GM12878 (cell line): ENCODE results near the gene DCP1B. TPM values are rescaled to one million over a fixed set of nuclear protein-coding genes. Genes with fewer than 3 reads are reported as not detected.

Source experiments
- ATAC-seq: fragments of 200-7000 bp; cut with Tn5 transposase; 3 replicates; pipeline ENCODE4 v1.9.1; 2020; ENCODE audit warnings: mild to moderate bottlenecking, moderate library complexity
- BruUV-seq: library from RNA; stranded (reverse); fragments of 400-500 nt; replicated peaks from 2 replicates; lab custom pipeline; 2021; lab: Mats Ljungman, UMichigan
- CTCF ChIA-PET: fragments of 300-600 bp; sonication (Branson Sonifier 250); formaldehyde crosslinking; extraction: SDS; loops from one replicate; lab custom pipeline; 2021; ENCODE audit warnings: inconsistent platforms; lab: Yijun Ruan, JAX
- POLR2A ChIA-PET: fragments of 350-600 bp; formaldehyde crosslinking; extraction: SDS; loops from one replicate; lab custom pipeline; 2021; ENCODE audit warnings: inconsistent platforms; lab: Charles Lee
- RAD21 ChIA-PET: fragments of 300-600 bp; sonication (Branson Sonifier 250); formaldehyde crosslinking; loops from one replicate; lab custom pipeline; 2023; ENCODE audit warnings: antibody characterized with exemption; ENCODE audit not compliant: unreplicated experiment; lab: Charles Lee
- SMC1A ChIA-PET: fragments of 300-600 bp; sonication (Branson Sonifier 250); formaldehyde crosslinking; loops from one replicate; lab custom pipeline; 2023; ENCODE audit not compliant: unreplicated experiment, uncharacterized antibody; lab: Charles Lee
- DNase-seq: peaks from one replicate; pipeline ENCODE4 v3.0.0-alpha.2; 2011; ENCODE audit warnings: low read depth, low spot score
- FAIRE-seq: peaks from 3 replicates; lab custom pipeline; 2011; peaks lifted over from hg19 to GRCh38; lab: Jason Lieb, UNC
- H2AFZ ChIP-seq: 2 replicates; pipeline ENCODE4 v1.6.0; 2011; ENCODE audit warnings: low read depth, low read length, control low read depth; ENCODE audit not compliant: control insufficient read depth
- H3K27ac ChIP-seq: 2 replicates; pipeline ENCODE4 v1.5.1; 2011; ENCODE audit warnings: control low read depth; ENCODE audit not compliant: control insufficient read depth, insufficient read depth
- H3K27me3 ChIP-seq, 2 experiments: replicated peaks in 1 of 2; 2 replicates each; pipeline versions ENCODE4 v1.6.0 to v1.6.1; 2011; ENCODE audit warnings: low read length in 1 of 2; ENCODE audit not compliant: control insufficient read depth in 2 of 2, insufficient read depth in 2 of 2
- H3K36me3 ChIP-seq, 2 experiments: 2 replicates each; pipeline ENCODE4 v1.5.1; 2011; ENCODE audit warnings: low read length in 1 of 2; ENCODE audit not compliant: control insufficient read depth in 2 of 2, insufficient read depth in 2 of 2
- H3K4me1 ChIP-seq: 2 replicates; pipeline ENCODE4 v1.6.1; 2011; ENCODE audit warnings: mild to moderate bottlenecking, low read length, moderate library complexity, mixed read lengths; ENCODE audit not compliant: control insufficient read depth, insufficient read depth
- H3K4me2 ChIP-seq: 2 replicates; pipeline ENCODE4 v1.6.0; 2011; ENCODE audit warnings: control low read depth; ENCODE audit not compliant: control insufficient read depth, insufficient read depth
- H3K4me3 ChIP-seq: fragments of 200-600 bp; sonication (generic); 2 replicates; pipeline ENCODE4 v1.5.1; 2016
- H3K79me2 ChIP-seq: 2 replicates; pipeline ENCODE4 v1.6.0; 2011; ENCODE audit warnings: low read length; ENCODE audit not compliant: control insufficient read depth, insufficient read depth
- H3K9ac ChIP-seq: 2 replicates; pipeline ENCODE4 v1.8.0; 2011; ENCODE audit warnings: low read length, control low read depth, mixed read lengths; ENCODE audit not compliant: control insufficient read depth, insufficient read depth
- H3K9me3 ChIP-seq: replicated peaks from 3 replicates; pipeline ENCODE4 v1.5.1; 2011; ENCODE audit warnings: mild to moderate bottlenecking, low read length; ENCODE audit not compliant: control insufficient read depth, insufficient read depth
- H4K20me1 ChIP-seq: 2 replicates; pipeline ENCODE4 v1.6.0; 2011; ENCODE audit not compliant: control insufficient read depth, insufficient read depth
- BACH1 ChIP-seq: fragments of 450-650 bp; IDR thresholded peaks from 2 replicates; pipeline ENCODE4 v1.6.1; 2017; ENCODE audit warnings: mild to moderate bottlenecking, borderline replicate concordance
- EED ChIP-seq: sonication (generic); IDR thresholded peaks from 2 replicates; pipeline ENCODE4 v1.6.1; 2016; ENCODE audit warnings: antibody characterized with exemption, low read depth
- FOXM1 ChIP-seq: IDR thresholded peaks from 2 replicates; pipeline ENCODE4 v1.6.1; 2012; ENCODE audit warnings: low read depth, mild to moderate bottlenecking, inconsistent platforms, low read length, moderate library complexity
- GABPA ChIP-seq: IDR thresholded peaks from 2 replicates; pipeline ENCODE4 v1.6.1; 2014; ENCODE audit warnings: antibody characterized with exemption, low read depth, mild to moderate bottlenecking, inconsistent platforms
- KLF5 ChIP-seq: fragments of 450-650 bp; IDR thresholded peaks from 2 replicates; pipeline ENCODE4 v1.6.1; 2014; ENCODE audit warnings: mild to moderate bottlenecking; ENCODE audit not compliant: partially characterized antibody
- MAX ChIP-seq: IDR thresholded peaks from 2 replicates; pipeline ENCODE4 v1.6.1; 2012; ENCODE audit warnings: low read depth, low read length, improper control_type of control experiment
- MTA3 ChIP-seq: IDR thresholded peaks from 2 replicates; pipeline ENCODE4 v1.6.1; 2012; ENCODE audit warnings: low read length, inconsistent platforms, borderline replicate concordance
- NFIC ChIP-seq: IDR thresholded peaks from 2 replicates; pipeline ENCODE4 v1.6.1; 2012; ENCODE audit warnings: low read depth, mild to moderate bottlenecking, inconsistent platforms, low read length, moderate library complexity
- NR2F1 ChIP-seq: fragments of 450-650 bp; conservative IDR thresholded peaks from 2 replicates; pipeline ENCODE4 v1.6.1; 2017; ENCODE audit warnings: mild to moderate bottlenecking
- NRF1 ChIP-seq: conservative IDR thresholded peaks from 2 replicates; pipeline ENCODE4 v1.6.1; 2011; ENCODE audit warnings: mild to moderate bottlenecking, low read depth, low read length, improper control_type of control experiment
- REST ChIP-seq: IDR thresholded peaks from 2 replicates; pipeline ENCODE4 v1.6.1; 2012; ENCODE audit warnings: mild to moderate bottlenecking, low read depth, low read length
- RFX5 ChIP-seq: IDR thresholded peaks from 2 replicates; pipeline ENCODE4 v1.6.1; 2011; ENCODE audit warnings: low read depth, low read length, improper control_type of control experiment
- SIN3A ChIP-seq: IDR thresholded peaks from 2 replicates; pipeline ENCODE4 v1.6.1; 2012; ENCODE audit warnings: low read depth, low read length, improper control_type of control experiment
- SIX5 ChIP-seq: IDR thresholded peaks from 2 replicates; pipeline ENCODE4 v1.6.1; 2011; ENCODE audit warnings: mild to moderate bottlenecking, low read depth, low read length, moderate library complexity; ENCODE audit not compliant: severe bottlenecking
- SP1 ChIP-seq: IDR thresholded peaks from one replicate; pipeline ENCODE4 v1.6.1; 2011; ENCODE audit warnings: low read depth, low read length
- SREBF1 ChIP-seq: IDR thresholded peaks from 2 replicates; pipeline ENCODE4 v1.6.1; 2012; ENCODE audit warnings: mild to moderate bottlenecking, low read length
- SUZ12 ChIP-seq: fragments of 200-600 bp; sonication (generic); IDR thresholded peaks from one replicate; pipeline ENCODE4 v1.6.1; 2018; ENCODE audit warnings: antibody characterized with exemption, mild to moderate bottlenecking; ENCODE audit not compliant: unreplicated experiment
- TARDBP ChIP-seq: IDR thresholded peaks from 2 replicates; pipeline ENCODE4 v1.6.1; 2016; ENCODE audit warnings: borderline replicate concordance
- TCF3 ChIP-seq: IDR thresholded peaks from 2 replicates; pipeline ENCODE4 v1.6.1; 2012; ENCODE audit warnings: low read depth, mild to moderate bottlenecking, low read length, borderline replicate concordance; ENCODE audit not compliant: insufficient read depth
- ZNF384 ChIP-seq: IDR thresholded peaks from 2 replicates; pipeline ENCODE4 v1.6.1; 2012; ENCODE audit warnings: low read depth, mild to moderate bottlenecking, low read length, improper control_type of control experiment, borderline replicate concordance
- WGBS: methylation state at CpG from one replicate; pipeline ENCODE4 v1.1.6; 2016; ENCODE audit warnings: low lambda C conversion rate; ENCODE audit not compliant: insufficient replicate concordance, insufficient coverage; ENCODE audit errors: missing lambda C conversion rate; 5-methylcytosine and 5-hydroxymethylcytosine counted together
- in situ Hi-C: fragments of 300-500 bp; cut with MboI; formaldehyde crosslinking; loops from 9 replicates; pipeline ENCODE4 v1.14.3; 2018; ENCODE audit warnings: mixed read lengths
- intact Hi-C: fragments of 100-400 bp; cut with micrococcal nuclease; formaldehyde crosslinking; loops from one replicate; pipeline ENCODE4 v1.14.2; 2022; ENCODE audit not compliant: unreplicated experiment
- polyA plus RNA-seq, 11 experiments: library from polyadenylated mRNA; depleted of rRNA in 4 of 11; unstranded in 6 of 11; stranded (reverse) in 5 of 11; fragments of >200 nt; fragmentation: Nextera tagmentation in 4 of 11; fragmentation: Illumina TruSeq in 1 of 11; extraction: Ambion mirVana in 4 of 11; extraction: Trizol in 1 of 11; gene quantifications; 1 replicate in 1 of 11; 2 replicates in 10 of 11; pipeline versions ENCODE4 v1.2.1 to v1.2.3, GENCODE V29; 2011 to 2016; ENCODE audit warnings: inconsistent platforms in 2 of 11, missing spikeins in 2 of 11, low read depth in 1 of 11
- total RNA-seq, 4 experiments: library from RNA; depleted of rRNA in 3 of 4; stranded (reverse); fragments of >200 nt in 3 of 4; fragmentation: Illumina TruSeq in 1 of 4; extraction: Trizol in 1 of 4; gene quantifications; 2 replicates each; pipeline versions ENCODE4 v1.2.1 to v1.2.3, GENCODE V29; 2013 to 2021

Gene DCP1B
- total and polyA plus RNA-seq, 10 of the 15 experiments (the other 5 are each of a cell fraction or from before 2014, with no cell fraction given) = 1.3 to 23.4 (median 15.3) TPM

- TF ChIP-seq NFIC (no peak), BACH1 (no peak), GABPA (no peak), FOXM1 (no peak), MTA3 (no peak), TCF3 (no peak), EED (no peak), KLF5 (no peak), RFX5 (no peak), NRF1 (no peak), MAX (no peak), SIN3A (no peak), NR2F1 (no peak), SREBF1 (no peak), SUZ12 (no peak), TARDBP (no peak), SIX5 (no peak), REST (no peak), SP1 (no peak), ZNF384 (no peak)
- TF ChIP-seq, all 136 proteins: peak for 0
- no peak overlapping the region for H3K4me2 ChIP-seq
- no peaks in the 10 kb centered on the region; the same call in 1 of the 2 replicates for H3K4me1 ChIP-seq
- no peak overlapping the region for H3K9ac ChIP-seq
- 78% methylated on average over 7 of the region's 7 CpGs for WGBS
- ChIA-PET CTCF (interaction anchor here (0.9 to 3.4 kb wide), 6 partner anchors 13 to 226 kb away, joined by 3 to 12 read pairs (median 6); no protein-coding TSS in a partner anchor), SMC1A (interaction anchor here (0.8 to 1.9 kb wide), 6 partner anchors 9 to 78 kb away, joined by 3 to 8 read pairs (median 4); partner anchors contain the start of gene DCP1B), POLR2A (no interaction called here), RAD21 (interaction anchor here (0.6 to 2.4 kb wide), 3 partner anchors 13 to 218 kb away, joined by 3 to 12 read pairs (median 4); partner anchors contain the start of gene DCP1B)
- H3K4me3 ChIP-seq = no peak overlapping the region
- H3K79me2 ChIP-seq = no peaks in the 10 kb centered on the region
- H3K27me3 ChIP-seq = no peaks in the 10 kb centered on the region; a peak in 2 of 4 replicates
- in situ Hi-C loops (no loop called here), intact Hi-C loops (no loop called here)
- H2AFZ ChIP-seq = no peak overlapping the region
- BruUV-seq = no TSS peak
- DNase-seq (no peak), ATAC-seq (no peak), FAIRE-seq (no peak)
- H3K27ac ChIP-seq = no peak overlapping the region
- H3K9me3 ChIP-seq = no peaks in the 10 kb centered on the region; the same call in 2 of the 3 replicates
- H3K36me3 ChIP-seq = no peaks in the 10 kb centered on the region
- no peaks in the 10 kb centered on the region for H4K20me1 ChIP-seq
Measured at GRCh38 chr12:2018391-2018790, 14.1 kb upstream of the DCP1B start.
